Calu3 (cell line): Measurements from ENCODE around the gene USP48. TPM values are rescaled to one million over a fixed set of nuclear protein-coding genes. Genes with fewer than 3 reads are reported as not detected.

Experiments
- BruUV-seq: library from RNA; stranded (reverse); fragments of 400-500 nt; replicated peaks from 2 replicates; lab custom pipeline; 2021; lab: Mats Ljungman, UMichigan
- CTCF ChIA-PET: fragments of 300-600 bp; sonication (Branson Sonifier 250); formaldehyde crosslinking; loops from one replicate; lab custom pipeline; 2022; ENCODE audit warnings: antibody characterized with exemption; lab: Charles Lee
- DNase-seq: peaks from one replicate; pipeline ENCODE4 v3.0.0; 2022
- H3K27ac Mint-ChIP-seq: one replicate; pipeline ENCODE4 v1.8.0; 2022; ENCODE audit warnings: mixed read lengths; ENCODE audit not compliant: unreplicated experiment
- H3K27me3 Mint-ChIP-seq: one replicate; pipeline ENCODE4 v1.8.0; 2022; ENCODE audit warnings: mixed read lengths; ENCODE audit not compliant: unreplicated experiment
- H3K36me3 Mint-ChIP-seq: one replicate; pipeline ENCODE4 v1.8.0; 2022; ENCODE audit warnings: mild to moderate bottlenecking, moderate library complexity, mixed read lengths; ENCODE audit not compliant: insufficient read depth, unreplicated experiment
- H3K4me1 Mint-ChIP-seq: one replicate; pipeline ENCODE4 v1.8.0; 2022; ENCODE audit warnings: mild to moderate bottlenecking, low read depth, mixed read lengths; ENCODE audit not compliant: unreplicated experiment
- H3K4me3 Mint-ChIP-seq: one replicate; pipeline ENCODE4 v1.8.0; 2022; ENCODE audit warnings: mild to moderate bottlenecking, low read depth, moderate library complexity, mixed read lengths; ENCODE audit not compliant: unreplicated experiment
- H3K9me3 Mint-ChIP-seq: one replicate; pipeline ENCODE4 v1.8.0; 2022; ENCODE audit warnings: low read depth, mixed read lengths; ENCODE audit not compliant: unreplicated experiment
- CTCF ChIP-seq: fragments of 200-600 bp; IDR thresholded peaks from one replicate; pipeline ENCODE4 v1.8.0; 2022; ENCODE audit warnings: antibody characterized with exemption; ENCODE audit not compliant: unreplicated experiment
- intact Hi-C: fragments of 100-400 bp; cut with micrococcal nuclease; formaldehyde crosslinking; loops from one replicate; pipeline ENCODE4 v1.10.0; 2022; ENCODE audit not compliant: unreplicated experiment
- total RNA-seq: library from RNA; stranded (reverse); gene quantifications from 2 replicates; pipeline ENCODE4 v1.2.3, GENCODE V29; 2022

The USP48 gene
- total RNA-seq, 1 experiment from 2014 or later: 56.6 TPM

GRCh38 chr1:21734526-21734925 is 48.4 kb downstream of the USP48 start:
- DNase-seq: no peak
- intact Hi-C loops: no loop called here
- peaks cover 20% of the 10 kb centered on the region for H3K36me3 Mint-ChIP-seq
- H3K4me1 Mint-ChIP-seq: no peaks in the 10 kb centered on the region
- no peak overlapping the region for H3K4me3 Mint-ChIP-seq
- no peaks in the 10 kb centered on the region for H3K27me3 Mint-ChIP-seq
- no peaks in the 10 kb centered on the region for H3K9me3 Mint-ChIP-seq
- BruUV-seq: no TSS peak
- CTCF ChIA-PET: no interaction called here
- no peak for TF ChIP-seq CTCF
- no peak overlapping the region for H3K27ac Mint-ChIP-seq

GRCh38 chr1:21732664-21733063 is 50.3 kb downstream of the USP48 start:
- Mint-ChIP-seq H3K4me3 (no peak overlapping the region), H3K27ac (no peak overlapping the region), H3K27me3 (no peaks in the 10 kb centered on the region), H3K36me3 (peaks cover 23% of the 10 kb centered on the region), H3K4me1 (no peaks in the 10 kb centered on the region), H3K9me3 (no peaks in the 10 kb centered on the region)
- CTCF ChIA-PET: no interaction called here
- no peak for TF ChIP-seq CTCF
- DNase-seq: no peak
- BruUV-seq: no TSS peak
- intact Hi-C loops: no loop called here

GRCh38 chr1:21725748-21726392 is 57.1 kb downstream of the USP48 start:
- TF ChIP-seq CTCF: no peak
- no peak for DNase-seq
- H3K36me3 Mint-ChIP-seq: peaks cover 21% of the 10 kb centered on the region
- CTCF ChIA-PET: no interaction called here
- peaks cover 13% of the 10 kb centered on the region for H3K4me1 Mint-ChIP-seq
- no peak overlapping the region for H3K4me3 Mint-ChIP-seq
- H3K27me3 Mint-ChIP-seq: no peaks in the 10 kb centered on the region
- no peak overlapping the region for H3K27ac Mint-ChIP-seq
- intact Hi-C loops: no loop called here
- BruUV-seq: no TSS peak
- no peaks in the 10 kb centered on the region for H3K9me3 Mint-ChIP-seq

- Mint-ChIP-seq H3K4me1 (peaks cover 13% of the 10 kb centered on the region), H3K27me3 (no peaks in the 10 kb centered on the region), H3K36me3 (peaks cover 21% of the 10 kb centered on the region), H3K4me3 (no peak overlapping the region), H3K27ac (no peak overlapping the region), H3K9me3 (no peaks in the 10 kb centered on the region)
- CTCF ChIA-PET: no interaction called here
- DNase-seq: no peak
- intact Hi-C loops: no loop called here
- TF ChIP-seq CTCF: no peak
- no TSS peak for BruUV-seq
Measured at GRCh38 chr1:21724570-21724969, 58.4 kb downstream of the USP48 start.
